Chondrocyte (in vitro differentiated cells): Measurements from ENCODE around the gene ABHD16B. TPM values are rescaled to one million over a fixed set of nuclear protein-coding genes. Genes with fewer than 3 reads are reported as not detected.

Source experiments
- DNase-seq: peaks from one replicate; pipeline ENCODE4 v3.0.0; 2021; ENCODE audit warnings: mixed read lengths, low spot score
- H3K27ac Mint-ChIP-seq: one replicate; pipeline ENCODE4 v1.8.0; 2021; ENCODE audit warnings: mild to moderate bottlenecking, moderate library complexity, mixed read lengths; ENCODE audit not compliant: unreplicated experiment
- H3K27me3 Mint-ChIP-seq: 2 replicates; pipeline ENCODE4 v1.8.0; 2021; ENCODE audit warnings: low read depth, mixed read lengths
- H3K36me3 Mint-ChIP-seq: 2 replicates; pipeline ENCODE4 v1.8.0; 2021; ENCODE audit warnings: low read depth, mixed read lengths
- H3K4me1 Mint-ChIP-seq: 2 replicates; pipeline ENCODE4 v1.8.0; 2021; ENCODE audit warnings: low read depth, mild to moderate bottlenecking, mixed read lengths
- H3K4me3 Mint-ChIP-seq: one replicate; pipeline ENCODE4 v1.8.0; 2021; ENCODE audit warnings: mild to moderate bottlenecking, moderate library complexity, mixed read lengths; ENCODE audit not compliant: unreplicated experiment
- H3K9me3 Mint-ChIP-seq: 2 replicates; pipeline ENCODE4 v1.8.0; 2021; ENCODE audit warnings: low read depth, mixed read lengths
- CTCF ChIP-seq: fragments of 200-600 bp; sonication (generic); IDR thresholded peaks from 2 replicates; pipeline ENCODE4 v1.5.0; 2021; ENCODE audit warnings: antibody characterized with exemption, mild to moderate bottlenecking, moderate library complexity
- total RNA-seq: library from RNA; stranded (reverse); gene quantifications from 3 replicates; pipeline ENCODE4 v1.2.1, GENCODE V29; 2021

ABHD16B gene
- total RNA-seq, 1 donor from 2014 or later, result not detected

GRCh38 chr20:63843222-63843621, 18.1 kb upstream of the ABHD16B start:
- peaks cover 2% of the 10 kb centered on the region for H3K36me3 Mint-ChIP-seq
- no peaks in the 10 kb centered on the region for H3K9me3 Mint-ChIP-seq
- no peak overlapping the region for H3K4me3 Mint-ChIP-seq
- no peak for TF ChIP-seq CTCF
- no peak overlapping the region for H3K27ac Mint-ChIP-seq
- H3K4me1 Mint-ChIP-seq, result peaks cover 4% of the 10 kb centered on the region
- DNase-seq, result no peak
- peaks cover 2% of the 10 kb centered on the region for H3K27me3 Mint-ChIP-seq

GRCh38 chr20:63843778-63844177, 17.5 kb upstream of the ABHD16B start:
- Mint-ChIP-seq H3K4me3 (no peak overlapping the region), H3K27me3 (peaks cover 2% of the 10 kb centered on the region), H3K36me3 (peaks cover 2% of the 10 kb centered on the region), H3K27ac (no peak overlapping the region), H3K9me3 (no peaks in the 10 kb centered on the region), H3K4me1 (peaks cover 4% of the 10 kb centered on the region)
- no peak for TF ChIP-seq CTCF
- no peak for DNase-seq

- Mint-ChIP-seq H3K27me3 (peaks cover 2% of the 10 kb centered on the region), H3K4me1 (peaks cover 4% of the 10 kb centered on the region), H3K4me3 (no peak overlapping the region), H3K9me3 (no peaks in the 10 kb centered on the region), H3K36me3 (peaks cover 2% of the 10 kb centered on the region), H3K27ac (no peak overlapping the region)
- no peak for DNase-seq
- no peak for TF ChIP-seq CTCF
These were observed 16.7 kb upstream of the ABHD16B start for GRCh38 chr20:63844511-63844991.

- Mint-ChIP-seq H3K4me1 (peaks cover 4% of the 10 kb centered on the region), H3K27ac (peak overlapping the region; percentile 9), H3K36me3 (peaks cover 2% of the 10 kb centered on the region), H3K9me3 (no peaks in the 10 kb centered on the region), H3K27me3 (peaks cover 2% of the 10 kb centered on the region), H3K4me3 (peak overlapping the region; percentile 48)
- no peak for DNase-seq
- peak; percentile 36 for TF ChIP-seq CTCF
These were observed 15.0 kb upstream of the ABHD16B start for GRCh38 chr20:63846128-63846771.

GRCh38 chr20:63846888-63847236, 14.4 kb upstream of the ABHD16B start:
- Mint-ChIP-seq H3K27ac (no peak overlapping the region), H3K27me3 (peaks cover 2% of the 10 kb centered on the region), H3K9me3 (no peaks in the 10 kb centered on the region), H3K4me3 (no peak overlapping the region), H3K4me1 (peaks cover 4% of the 10 kb centered on the region), H3K36me3 (peaks cover 2% of the 10 kb centered on the region)
- no peak for DNase-seq
- TF ChIP-seq CTCF, result no peak
